ENCODE measurements around the gene RNF26.
A peak's percentile ranks its signal among the peaks of the same experiment; 100 is the strongest.

RNF26 gene

GRCh38 chr11:119339589-119340334 is 5.4 kb downstream of the RNF26 start:
- POLR2A ChIA-PET = interaction anchor here (0.7 kb wide), 1 partner anchor 135 kb away, joined by 3 read pairs; no protein-coding TSS in a partner anchor
- peak; percentile 91 for TF ChIP-seq CTCF (IDR thresholded peaks at IDR 0.05; ENCODE audit: insufficient read depth, low read length, missing control alignments)
- H3K4me3 ChIP-seq (ENCODE audit: low read depth, low read length) = peak overlapping the region; percentile 59
- CTCF ChIA-PET = interaction anchor here (0.7 to 14.1 kb wide), 35 partner anchors 8 to 254 kb away, joined by 3 to 358 read pairs (median 6); partner anchors contain the start of genes CBL, DPAGT1, HMBS and MCAM
- DNase-seq (ENCODE audit: low read depth, low spot score) = no peak

GRCh38 chr11:119340335-119341221 is 6.3 kb downstream of the RNF26 start, which contains the start of gene C1QTNF5:
Gene C1QTNF5, minus strand, starts transcription at chr11:119340883. Its CDS starts 486 bp downstream, at chr11:119340397.
- TF ChIP-seq CTCF (IDR thresholded peaks at IDR 0.05; ENCODE audit: insufficient read depth, low read length, missing control alignments) = no peak
- ChIA-PET CTCF (interaction anchor here (0.7 to 14.1 kb wide), 38 partner anchors 9 to 255 kb away, joined by 3 to 358 read pairs (median 4); partner anchors contain the start of genes CBL, DPAGT1, HMBS and MCAM), POLR2A (interaction anchor here (0.5 to 0.7 kb wide), 2 partner anchors 92 to 134 kb away, joined by 3 read pairs; no protein-coding TSS in a partner anchor)
- no peak for DNase-seq (ENCODE audit: low read depth, low spot score)
- H3K4me3 ChIP-seq (ENCODE audit: low read depth, low read length) = peak within 1 kb of the TSS; percentile 59

- ChIA-PET POLR2A (interaction anchor here (0.5 kb wide), 1 partner anchor 91 kb away, joined by 3 read pairs; no protein-coding TSS in a partner anchor), CTCF (interaction anchor here (0.7 to 14.1 kb wide), 15 partner anchors 9 to 198 kb away, joined by 3 to 358 read pairs (median 9); partner anchors contain the start of gene USP2)
- DNase-seq (ENCODE audit: low read depth, low spot score) = no peak
- no peak for TF ChIP-seq CTCF (IDR thresholded peaks at IDR 0.05; ENCODE audit: insufficient read depth, low read length, missing control alignments)
- no peak overlapping the region for H3K4me3 ChIP-seq (ENCODE audit: low read depth, low read length)
Measured at GRCh38 chr11:119341222-119342022, 7.1 kb downstream of the RNF26 start.

GRCh38 chr11:119342023-119342300 is 7.6 kb downstream of the RNF26 start:
- ChIA-PET CTCF (interaction anchor here (1.3 to 14.1 kb wide), 6 partner anchors 9 to 32 kb away, joined by 4 to 358 read pairs (median 140); partner anchors contain the start of gene USP2), POLR2A (no interaction called here)
- no peak for DNase-seq (ENCODE audit: low read depth, low spot score)
- TF ChIP-seq CTCF (IDR thresholded peaks at IDR 0.05; ENCODE audit: insufficient read depth, low read length, missing control alignments) = no peak
- H3K4me3 ChIP-seq (ENCODE audit: low read depth, low read length) = no peak overlapping the region

GRCh38 chr11:119342362-119343130 is 8.2 kb downstream of the RNF26 start:
- ChIA-PET CTCF (interaction anchor here (1.2 to 14.1 kb wide), 8 partner anchors 10 to 132 kb away, joined by 3 to 358 read pairs (median 19); partner anchors contain the start of gene USP2), POLR2A (no interaction called here)
- DNase-seq (ENCODE audit: low read depth, low spot score) = no peak
- H3K4me3 ChIP-seq (ENCODE audit: low read depth, low read length) = no peak overlapping the region
- no peak for TF ChIP-seq CTCF (IDR thresholded peaks at IDR 0.05; ENCODE audit: insufficient read depth, low read length, missing control alignments)

Measured in AG04449 (cell line).